Measurements from ENCODE around the gene FMO2.

The FMO2 gene, protein sequence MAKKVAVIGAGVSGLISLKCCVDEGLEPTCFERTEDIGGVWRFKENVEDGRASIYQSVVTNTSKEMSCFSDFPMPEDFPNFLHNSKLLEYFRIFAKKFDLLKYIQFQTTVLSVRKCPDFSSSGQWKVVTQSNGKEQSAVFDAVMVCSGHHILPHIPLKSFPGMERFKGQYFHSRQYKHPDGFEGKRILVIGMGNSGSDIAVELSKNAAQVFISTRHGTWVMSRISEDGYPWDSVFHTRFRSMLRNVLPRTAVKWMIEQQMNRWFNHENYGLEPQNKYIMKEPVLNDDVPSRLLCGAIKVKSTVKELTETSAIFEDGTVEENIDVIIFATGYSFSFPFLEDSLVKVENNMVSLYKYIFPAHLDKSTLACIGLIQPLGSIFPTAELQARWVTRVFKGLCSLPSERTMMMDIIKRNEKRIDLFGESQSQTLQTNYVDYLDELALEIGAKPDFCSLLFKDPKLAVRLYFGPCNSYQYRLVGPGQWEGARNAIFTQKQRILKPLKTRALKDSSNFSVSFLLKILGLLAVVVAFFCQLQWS

DNA sequence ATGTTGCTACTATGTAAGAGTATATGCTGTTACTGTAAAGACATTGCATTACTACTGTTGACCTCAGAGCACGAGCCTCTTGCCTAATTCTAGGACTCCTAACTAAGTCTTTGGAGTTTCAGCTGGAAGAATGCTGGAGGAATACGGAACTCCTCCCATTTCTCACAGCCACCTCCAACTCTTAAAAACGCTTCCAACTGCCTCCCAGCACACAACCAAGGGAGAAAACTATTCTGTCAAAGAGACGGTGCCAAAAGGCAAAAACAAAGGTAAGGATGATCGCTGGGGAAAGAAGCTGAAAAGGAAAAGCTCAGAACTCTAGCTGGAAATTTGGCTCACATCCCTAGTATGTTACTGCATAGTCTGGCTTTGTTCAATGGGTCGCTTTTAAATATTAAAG, at the start of gene FMO2:
FMO2 (plus strand) TSS at position 210 of the 400 bp plus-strand sequence. CDS start 414 bp downstream, outside the sequence.
- DNase-seq (ENCODE audit: low read depth in 3 of 3, low spot score in 1 of 3), result no peak

DNA sequence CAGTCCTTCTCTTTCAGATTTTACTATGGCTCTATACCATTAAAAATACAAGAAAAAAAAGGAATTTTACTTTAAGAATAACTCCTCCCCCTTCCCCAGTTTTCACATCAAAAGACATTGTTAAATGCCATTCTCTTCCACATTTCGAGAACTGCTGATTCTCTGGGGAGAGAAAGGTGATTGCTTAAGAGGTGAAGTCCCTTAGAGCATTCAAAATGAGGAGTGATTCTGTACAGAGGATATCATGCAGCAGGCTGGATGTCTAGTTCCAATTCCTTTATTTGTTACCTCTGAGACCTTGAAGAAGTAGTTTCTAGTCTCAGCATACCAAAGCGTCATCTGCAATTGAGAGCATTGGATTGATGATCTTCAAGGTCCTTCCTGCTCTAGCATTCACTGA, 47.5 kb upstream of the FMO2 start:
- DNase-seq (ENCODE audit: low read depth in 3 of 3, low spot score in 1 of 3), result no peak

DNA sequence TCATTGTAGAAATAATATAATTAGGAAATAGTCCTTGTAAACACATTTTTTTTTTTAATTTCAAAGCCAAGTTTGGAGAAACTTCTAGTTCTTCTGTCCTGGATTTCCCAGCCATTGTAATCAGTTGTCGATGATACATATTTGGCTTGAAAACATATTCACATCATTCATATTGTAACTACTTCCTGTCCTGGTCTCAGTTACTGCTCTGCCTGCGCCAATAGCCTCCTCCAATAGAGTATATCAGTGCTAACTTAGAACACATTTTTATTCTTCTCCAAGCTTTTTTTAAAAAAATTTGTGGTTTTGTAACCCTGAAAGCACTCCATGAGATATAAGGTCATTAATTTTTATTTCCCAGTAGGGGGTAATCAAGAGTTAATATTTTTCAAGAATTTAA, 46.1 kb upstream of the FMO2 start:
- DNase-seq (ENCODE audit: low read depth in 3 of 3, low spot score in 1 of 3), result no peak

DNA sequence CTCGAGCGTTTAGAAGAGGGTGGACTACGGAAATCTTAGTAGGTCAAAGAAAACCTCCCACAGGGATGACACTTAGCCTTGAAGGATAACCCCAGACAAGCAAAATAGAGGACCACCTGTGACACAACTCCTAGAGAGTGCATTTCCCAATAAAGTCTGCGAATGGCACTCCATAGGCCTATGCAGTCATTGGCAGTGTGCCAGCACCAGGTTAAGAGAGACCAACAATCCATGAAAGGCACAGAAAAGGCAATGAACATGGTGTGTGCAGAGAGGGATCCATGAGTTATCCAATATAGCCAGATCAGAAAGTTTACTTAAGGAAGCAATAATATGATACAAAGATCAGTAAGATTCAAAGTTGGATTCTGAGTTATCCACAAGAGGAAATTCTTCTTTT, 45.2 kb upstream of the FMO2 start:
- no peak for DNase-seq (ENCODE audit: low read depth in 3 of 3, low spot score in 1 of 3)

DNA sequence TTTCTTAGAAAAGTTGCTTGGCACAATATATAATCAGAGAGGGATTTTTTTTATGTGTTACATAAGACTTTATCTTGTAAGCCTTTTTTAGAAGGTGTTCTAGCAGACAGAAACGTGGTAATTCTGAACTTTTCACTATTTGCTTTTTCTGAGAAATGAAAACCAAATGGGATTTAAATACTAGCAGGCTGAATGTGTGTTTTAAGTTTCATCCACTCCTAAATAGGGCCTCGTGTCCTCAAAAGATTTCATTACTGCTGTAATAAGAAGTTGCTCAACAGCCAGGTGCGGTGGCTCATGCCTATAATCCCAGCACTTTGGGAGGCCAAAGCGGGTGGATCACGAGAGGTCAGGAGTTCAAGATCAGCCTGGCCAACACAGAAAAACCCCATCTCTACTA, 44.7 kb upstream of the FMO2 start:
- no peak for DNase-seq (ENCODE audit: low read depth in 3 of 3, low spot score in 1 of 3)

DNA sequence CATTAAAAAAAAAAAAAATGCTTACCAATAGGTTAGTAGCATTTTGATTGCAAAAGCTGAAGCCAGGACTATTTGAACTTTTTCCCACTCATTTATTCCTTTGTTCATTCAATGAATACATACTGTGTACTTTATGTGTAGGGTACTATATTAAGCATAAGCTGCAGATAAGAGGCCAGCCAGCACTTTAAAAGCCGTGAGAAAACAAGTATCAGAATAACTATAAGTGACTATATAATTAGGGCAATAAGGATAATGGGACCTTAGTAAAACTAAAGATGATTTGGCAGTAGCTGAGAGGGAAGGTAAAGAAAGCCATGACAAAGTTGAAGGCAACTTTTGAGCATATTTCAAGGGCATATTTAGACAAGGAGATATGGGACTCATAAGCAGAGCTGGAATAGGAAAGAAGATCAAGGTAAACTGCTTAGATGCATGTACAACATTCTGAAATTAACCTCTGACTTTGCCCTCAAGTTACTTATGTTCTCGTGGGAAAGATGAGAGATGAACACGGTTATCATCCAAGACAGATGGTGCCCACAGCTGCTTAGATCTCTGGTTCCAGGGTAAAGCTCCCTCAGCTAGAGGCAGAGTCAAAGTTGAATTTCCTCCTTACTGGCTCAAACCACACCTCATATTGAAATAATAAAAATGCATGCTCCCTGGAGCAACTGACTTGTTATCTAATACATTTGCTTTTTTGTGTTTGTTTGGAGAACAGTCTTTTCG, 44.0 kb upstream of the FMO2 start:
- DNase-seq (ENCODE audit: low read depth in 3 of 3, low spot score in 1 of 3), result no peak

DNA sequence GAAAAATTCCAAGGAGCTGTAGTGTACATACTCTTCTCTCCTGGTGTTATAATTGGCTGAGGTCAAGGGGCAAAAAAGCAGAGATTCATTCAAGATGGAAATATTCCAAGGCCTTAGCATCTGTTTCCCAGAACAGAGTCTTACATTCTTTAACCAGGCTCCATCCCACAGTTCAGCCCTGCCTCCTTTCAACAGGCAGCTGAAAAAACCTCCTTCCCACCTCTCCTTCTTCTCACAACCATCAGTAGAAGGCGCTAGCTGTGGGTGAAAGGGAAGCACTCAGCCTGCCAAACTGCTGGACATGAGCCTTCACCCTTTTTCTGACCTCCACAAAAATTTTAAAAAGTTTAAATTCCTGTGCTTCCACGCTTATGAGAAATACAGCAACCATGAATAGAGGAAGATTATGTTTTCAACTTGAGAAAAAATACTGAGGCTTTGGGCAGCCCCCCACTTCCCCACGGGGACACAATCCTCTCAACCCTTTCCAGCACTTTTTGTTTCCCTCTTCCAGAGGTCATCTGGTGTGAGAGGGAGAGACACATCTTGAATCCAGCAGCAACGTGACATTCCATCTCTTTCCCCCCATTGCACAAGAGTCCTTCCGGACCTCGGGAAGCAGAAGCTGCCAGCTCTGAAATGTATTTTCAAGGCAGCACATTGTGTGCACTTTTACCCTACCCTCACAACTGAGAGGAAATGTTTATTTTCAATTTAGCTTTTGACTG, 43.2 kb upstream of the FMO2 start:
- DNase-seq (ENCODE audit: low read depth in 3 of 3, low spot score in 1 of 3), result no peak

DNA sequence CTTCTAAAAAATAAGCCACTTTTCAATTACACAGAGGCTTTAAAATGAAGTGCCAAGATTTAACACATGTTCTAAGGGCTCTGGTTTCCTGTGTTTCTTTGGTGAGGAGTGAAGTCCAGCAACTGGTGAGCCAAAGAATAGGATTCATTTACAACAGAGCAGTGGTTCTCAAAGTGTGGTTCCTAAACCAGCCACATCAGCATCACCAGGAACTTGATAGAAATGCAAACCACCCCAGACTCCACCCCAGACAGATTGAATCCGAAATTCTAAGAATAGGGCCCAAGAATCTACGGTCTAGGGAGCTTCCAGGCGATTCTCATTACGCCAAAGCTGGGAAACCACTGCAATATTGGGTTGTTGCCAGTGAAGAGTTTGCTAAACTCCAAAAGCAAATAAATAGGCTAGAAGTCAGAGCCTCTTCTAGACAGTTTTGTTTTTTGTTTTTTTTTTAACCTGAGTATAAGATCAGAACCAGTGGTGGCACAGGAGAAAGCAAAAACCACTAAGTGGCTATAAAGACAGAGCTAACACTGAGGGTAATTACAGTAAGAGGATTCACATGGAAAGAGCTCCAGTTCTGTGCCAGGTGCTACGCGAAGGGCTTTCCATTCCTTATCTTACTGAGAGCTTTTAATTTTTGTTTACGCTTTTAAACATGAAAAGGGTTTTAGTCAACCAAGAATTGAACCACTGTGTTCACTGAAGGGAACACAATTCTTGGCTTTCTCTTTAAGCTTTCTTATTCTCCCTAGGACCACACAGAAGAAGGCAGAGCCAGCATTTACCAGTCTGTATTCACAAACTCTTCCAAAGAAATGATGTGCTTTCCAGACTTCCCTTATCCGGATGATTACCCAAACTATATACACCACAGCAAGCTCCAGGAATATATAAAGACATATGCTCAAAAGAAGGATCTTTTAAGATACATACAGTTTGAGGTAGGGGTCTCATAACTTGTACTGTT, 42.4 kb upstream of the FMO2 start:
- DNase-seq (ENCODE audit: low read depth in 3 of 3, low spot score in 1 of 3), result no peak

DNA sequence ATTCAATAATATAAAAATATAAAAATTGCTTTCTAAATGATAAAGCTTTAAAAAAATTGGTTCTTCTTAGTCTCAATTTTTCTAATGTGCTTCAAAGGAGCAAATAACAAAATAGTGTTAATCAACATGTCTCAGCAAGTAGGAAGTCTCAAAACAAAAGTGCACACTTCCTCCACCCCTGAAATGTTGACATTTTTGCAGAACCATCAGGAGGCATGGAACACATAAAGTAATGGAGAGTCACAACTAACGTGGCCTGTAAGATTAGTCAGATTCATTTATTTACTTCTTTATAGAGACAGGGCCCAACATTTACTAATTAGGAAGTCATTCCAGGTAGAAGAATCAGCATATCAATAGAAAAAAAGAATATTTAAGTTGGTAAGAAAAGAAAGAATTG, 34.9 kb upstream of the FMO2 start:
- no peak for DNase-seq (ENCODE audit: low read depth in 3 of 3, low spot score in 1 of 3)

DNA sequence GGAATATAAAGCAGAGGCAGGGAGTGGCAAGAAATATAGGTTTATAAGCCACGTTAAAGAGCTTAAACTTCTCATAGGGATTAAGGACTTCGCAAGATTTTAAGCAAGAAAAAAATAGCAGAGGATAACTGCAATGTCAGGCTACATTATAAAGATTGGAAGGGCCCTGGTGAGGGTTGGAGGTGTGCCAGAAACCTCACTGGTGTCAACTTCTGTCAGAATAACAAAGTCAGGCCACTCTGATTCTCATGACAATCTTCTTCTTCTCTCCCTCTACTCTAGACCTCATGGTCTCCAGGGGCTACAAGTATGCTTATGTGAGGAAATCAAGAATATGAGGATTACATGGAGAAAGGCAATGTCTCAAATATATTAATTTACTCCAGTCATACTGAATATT, 32.6 kb upstream of the FMO2 start:
- DNase-seq (ENCODE audit: low read depth in 3 of 3, low spot score in 1 of 3), result no peak

DNA sequence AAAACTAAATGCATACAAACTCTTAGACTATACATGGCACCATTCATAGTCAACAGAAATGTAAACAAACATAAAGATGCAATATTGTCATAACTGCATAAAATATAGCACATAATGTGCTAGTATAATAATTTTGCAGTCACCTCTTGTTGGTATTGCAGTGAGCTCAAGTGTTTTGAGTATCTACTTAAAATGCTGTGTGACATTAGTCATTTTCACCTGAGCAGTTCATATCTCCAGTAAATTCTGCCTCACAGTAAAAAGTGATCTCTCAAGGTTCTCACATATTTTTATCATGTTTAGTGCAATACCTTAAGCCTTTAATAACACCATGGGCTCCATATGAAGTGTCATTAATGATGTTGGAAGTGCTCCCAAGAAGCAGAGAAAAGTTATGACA, 29.6 kb upstream of the FMO2 start:
- DNase-seq (ENCODE audit: low read depth in 3 of 3, low spot score in 1 of 3), result no peak

DNA sequence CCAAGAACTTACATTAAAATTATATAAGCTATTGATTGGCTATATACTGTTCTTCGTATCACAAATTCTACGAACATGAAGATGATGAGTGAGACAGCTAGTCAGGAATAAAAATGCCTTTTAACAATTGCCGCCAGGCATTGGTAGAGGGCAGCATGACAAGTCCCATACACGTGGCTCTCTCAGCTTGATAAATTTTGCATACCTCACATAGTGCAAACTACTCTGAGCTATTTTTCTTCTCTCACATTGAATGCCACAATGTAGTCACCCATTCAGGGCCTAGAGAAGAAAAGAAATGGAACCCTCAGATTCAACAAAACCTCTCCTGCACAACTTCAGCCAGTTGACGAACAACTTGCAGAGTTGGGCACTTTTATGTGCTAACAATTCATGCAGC, 27.0 kb upstream of the FMO2 start:
- no peak for DNase-seq (ENCODE audit: low read depth in 3 of 3, low spot score in 1 of 3)

DNA sequence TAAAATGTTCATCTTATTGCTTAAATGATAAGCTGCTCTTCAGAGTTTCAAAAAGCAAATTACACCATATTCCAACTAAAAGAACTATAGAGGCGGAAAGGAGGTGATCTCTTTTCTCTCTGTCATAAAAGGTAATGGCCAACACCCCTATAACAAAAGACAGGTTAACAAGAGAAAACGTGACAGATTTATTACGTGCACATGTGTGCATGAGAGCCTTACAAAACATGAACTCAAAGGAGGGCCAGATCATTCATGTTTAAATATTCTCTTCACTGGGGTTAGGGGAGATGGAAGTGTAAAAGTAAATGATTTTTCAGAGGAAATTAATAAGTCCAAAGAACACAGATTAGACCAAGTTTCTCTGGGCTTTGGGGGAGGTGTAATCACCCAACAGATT, 26.5 kb upstream of the FMO2 start:
- no peak for DNase-seq (ENCODE audit: low read depth in 3 of 3, low spot score in 1 of 3)

DNA sequence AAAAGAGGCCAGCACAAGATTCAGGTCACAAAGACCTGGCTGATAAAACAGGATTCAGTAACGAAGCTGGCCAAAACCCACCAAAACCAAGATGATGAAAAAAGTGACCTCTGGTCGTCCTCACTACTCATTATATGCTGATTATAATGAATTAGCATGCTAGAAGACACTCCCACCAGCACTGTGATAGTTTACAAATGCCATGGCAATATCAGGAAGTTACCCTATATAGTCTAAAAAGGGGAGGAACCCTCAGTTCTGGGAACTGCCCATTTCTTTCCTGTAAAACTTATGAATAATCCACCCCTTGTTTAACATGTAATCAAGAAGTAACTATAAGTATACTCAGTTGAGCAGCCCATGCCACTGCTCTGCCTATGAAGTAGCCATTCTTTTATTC, 26.0 kb upstream of the FMO2 start:
- DNase-seq (ENCODE audit: low read depth in 3 of 3, low spot score in 1 of 3), result no peak

DNA sequence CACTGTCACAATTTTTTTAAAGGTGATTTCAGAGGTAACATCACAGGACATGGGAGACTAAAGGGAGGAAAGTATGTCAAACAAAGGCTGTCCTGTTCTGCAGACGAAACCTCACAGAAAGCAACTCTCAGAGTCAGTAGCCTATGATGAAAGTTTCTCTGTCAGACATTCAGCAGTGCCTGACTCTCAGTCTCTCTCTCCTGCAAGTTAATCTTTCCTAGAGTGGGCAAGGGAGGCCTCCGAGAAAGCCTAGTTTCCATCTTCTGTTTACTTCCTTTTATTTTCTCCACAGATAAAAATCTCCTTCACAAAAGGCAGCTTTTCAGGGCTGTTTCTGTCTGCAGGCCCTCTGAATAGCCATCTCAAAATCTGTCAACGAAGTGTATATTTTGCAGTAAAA, 24.9 kb upstream of the FMO2 start:
- DNase-seq (ENCODE audit: low read depth in 3 of 3, low spot score in 1 of 3), result no peak

DNA sequence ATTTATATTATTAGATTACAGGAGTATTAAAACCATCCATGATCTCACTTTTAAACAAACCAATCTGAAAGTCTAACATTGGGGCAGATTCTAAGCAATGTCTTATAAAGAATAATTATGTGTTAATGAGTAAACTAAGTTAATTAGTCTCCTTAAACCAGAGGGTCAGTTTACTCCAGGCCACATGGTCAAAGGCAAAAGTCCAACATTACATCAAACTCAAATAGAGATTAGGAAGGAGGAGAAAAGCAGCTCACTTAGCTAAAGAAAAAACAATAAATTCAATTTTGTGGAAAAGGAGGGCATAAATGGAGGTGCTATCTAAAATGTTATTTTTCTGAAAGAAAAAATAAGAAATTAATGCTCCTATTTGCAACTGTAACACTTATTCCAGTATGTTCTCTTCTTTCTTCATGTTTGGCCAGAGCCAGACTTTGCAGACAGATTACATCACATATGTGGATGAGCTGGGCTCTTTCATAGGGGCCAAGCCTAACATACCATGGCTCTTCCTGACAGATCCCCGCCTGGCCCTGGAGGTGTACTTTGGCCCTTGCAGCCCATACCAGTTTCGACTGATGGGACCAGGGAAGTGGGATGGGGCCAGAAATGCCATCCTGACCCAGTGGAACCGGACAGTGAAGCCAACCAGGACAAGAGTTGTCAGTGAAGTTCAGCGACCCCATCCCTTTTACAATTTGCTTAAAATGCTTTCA, 24.3 kb upstream of the FMO2 start:
- no peak for DNase-seq (ENCODE audit: low read depth in 3 of 3, low spot score in 1 of 3)

DNA sequence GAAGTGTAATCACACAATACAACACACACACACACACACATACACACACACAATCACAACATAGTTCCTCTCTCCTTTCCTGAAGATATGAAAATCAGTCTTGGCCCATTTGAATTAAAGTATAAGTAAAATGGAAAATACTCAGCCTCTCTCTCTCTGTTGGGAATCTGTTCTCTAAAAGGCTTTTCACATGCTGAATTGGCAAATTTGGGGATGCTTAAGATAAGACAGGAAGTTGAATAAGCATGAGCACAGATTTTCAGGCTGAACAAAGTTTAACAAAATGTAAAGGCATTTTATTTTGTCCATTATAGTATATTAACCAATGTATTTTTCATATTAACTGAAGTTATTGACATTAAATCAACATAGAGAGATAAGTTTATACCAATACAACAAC, 23.7 kb upstream of the FMO2 start:
- DNase-seq (ENCODE audit: low read depth in 3 of 3, low spot score in 1 of 3), result no peak

DNA sequence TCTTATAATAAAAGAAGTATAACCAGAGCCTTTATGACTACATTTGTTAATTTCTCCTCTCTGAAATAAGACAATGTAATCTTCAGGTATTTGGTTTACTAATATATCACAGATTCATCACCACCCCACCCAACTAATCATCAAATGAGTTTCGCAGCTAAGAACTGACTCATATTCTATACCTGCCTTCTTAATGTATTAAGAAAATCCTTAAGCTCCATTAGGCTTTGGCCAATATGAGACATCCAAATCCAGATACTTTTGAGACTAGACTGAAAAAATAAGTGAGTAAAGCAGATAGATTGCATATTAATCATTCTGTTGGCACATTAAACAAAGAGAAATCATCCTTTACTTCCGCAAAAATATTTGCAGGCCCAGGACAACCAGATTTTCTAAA, 18.7 kb upstream of the FMO2 start:
- DNase-seq (ENCODE audit: low read depth in 3 of 3, low spot score in 1 of 3), result no peak

DNA sequence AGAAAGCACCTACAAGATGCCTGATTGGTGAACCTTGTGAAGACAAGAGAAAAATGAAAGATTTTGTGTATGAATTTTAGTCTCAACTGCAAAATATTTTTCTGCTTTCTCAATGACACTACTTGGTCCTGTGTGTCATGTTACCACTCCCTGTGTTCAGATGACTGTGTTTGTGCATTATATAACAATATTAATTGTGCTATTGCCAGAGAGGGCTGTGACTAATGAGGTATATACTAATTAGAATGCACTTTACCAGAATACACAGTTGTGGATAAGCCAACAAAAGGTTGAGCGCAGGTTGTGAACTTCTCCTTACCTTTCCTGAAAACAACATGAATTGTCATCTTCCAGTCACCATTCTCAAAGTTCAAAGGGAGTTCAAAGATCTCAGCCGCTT, 17.3 kb upstream of the FMO2 start:
- no peak for DNase-seq (ENCODE audit: low read depth in 3 of 3, low spot score in 1 of 3)

DNA sequence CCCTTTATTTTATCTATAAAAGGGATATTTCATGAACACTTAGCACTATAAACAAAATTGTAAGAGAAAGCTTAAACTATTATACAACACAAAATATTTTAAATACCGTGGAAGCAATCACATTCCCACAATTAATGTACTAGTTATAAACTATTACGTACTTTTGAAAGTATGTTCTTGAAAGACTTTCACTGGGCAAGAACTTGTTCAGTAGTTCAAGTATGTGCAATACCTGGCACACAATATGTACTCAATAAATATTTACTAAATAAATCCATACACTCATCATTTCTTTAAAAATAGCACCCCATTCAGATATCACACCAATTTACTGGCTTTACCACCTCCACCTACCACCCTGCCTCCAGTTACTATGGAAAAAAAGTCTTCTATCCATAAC, 12.6 kb upstream of the FMO2 start:
- DNase-seq (ENCODE audit: low read depth in 3 of 3, low spot score in 1 of 3), result no peak

All from stimulated activated CD4-positive, alpha-beta T cell treated with anti-CD3 and anti-CD28 coated beads, TNF-alpha, amount 100 ng/mL, for 1 hour (primary cell).